ENCODE results near the gene FSTL3.

GRCh38 chr19:629961-630714, 46.1 kb upstream of the FSTL3 start:
- TF ChIP-seq CTCF (IDR thresholded peaks at IDR 0.05) (no peak), POLR2A (IDR thresholded peaks at IDR 0.05; ENCODE audit: low read depth) (no peak)

Measured in esophagus muscularis mucosa (tissue), 3 donors.